SK-N-MC (cell line): ENCODE data around the gene FHAD1.

Source experiments
- EZH2 ChIP-seq: fragments of 200-600 bp; sonication (generic); IDR thresholded peaks from one replicate; pipeline ENCODE4 v1.6.1; 2017; ENCODE audit warnings: antibody characterized with exemption
- POLR2AphosphoS5 ChIP-seq: IDR thresholded peaks from 2 replicates; pipeline ENCODE4 v1.6.1; 2012; ENCODE audit warnings: mild to moderate bottlenecking, low read depth, low read length, borderline replicate concordance

DNA sequence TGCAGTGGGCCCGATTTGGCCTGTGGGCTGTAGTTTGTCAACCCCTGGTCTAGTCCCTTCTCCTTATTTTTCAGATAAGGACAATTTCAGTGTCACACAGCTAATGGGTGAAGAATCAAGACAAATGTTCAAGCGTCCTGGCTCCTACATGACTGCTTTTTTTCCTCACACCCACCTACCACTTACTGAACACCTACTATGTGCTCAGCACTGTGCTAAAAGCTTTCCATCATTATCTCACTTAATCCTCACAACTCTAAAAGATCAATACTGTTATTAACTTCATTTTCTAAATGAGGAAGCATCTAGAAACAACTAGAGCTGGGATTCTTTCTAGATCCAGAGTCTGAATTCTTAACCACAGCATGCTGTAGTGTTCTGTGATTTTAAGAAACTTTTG lies 94.2 kb downstream of the FHAD1 start:
- TF ChIP-seq EZH2 (no peak), POLR2AphosphoS5 (no peak)
